Raji (cell line): ENCODE results near the gene TFR2.

Source experiments
- POLR2A ChIP-seq: IDR thresholded peaks from 2 replicates; pipeline ENCODE4 v1.6.1; 2011; ENCODE audit warnings: low read depth, low read length, control low read depth; ENCODE audit not compliant: insufficient read depth

The TFR2 gene

GRCh38 chr7:100611983-100612729 is 29.2 kb downstream of the TFR2 start, which contains the start of gene MOSPD3:
Gene MOSPD3 (plus strand): TSS chr7:100612540. CDS start chr7:100612792, 252 bp downstream.
- peak; percentile 83 for TF ChIP-seq POLR2A

GRCh38 chr7:100609958-100610357 is 31.4 kb downstream of the TFR2 start:
- TF ChIP-seq POLR2A: no peak

GRCh38 chr7:100607111-100607510 is 34.2 kb downstream of the TFR2 start:
- no peak for TF ChIP-seq POLR2A

- TF ChIP-seq POLR2A: no peak
Observed at GRCh38 chr7:100606313-100606712, 35.0 kb downstream of the TFR2 start.

GRCh38 chr7:100604976-100605911 is 36.1 kb downstream of the TFR2 start:
- no peak for TF ChIP-seq POLR2A

GRCh38 chr7:100604028-100604975 is 37.0 kb downstream of the TFR2 start:
- peak; percentile 58 for TF ChIP-seq POLR2A

GRCh38 chr7:100603726-100604027 is 37.7 kb downstream of the TFR2 start:
- TF ChIP-seq POLR2A: no peak

GRCh38 chr7:100602889-100603725 is 38.2 kb downstream of the TFR2 start:
- TF ChIP-seq POLR2A: no peak

GRCh38 chr7:100600730-100601038 is 40.7 kb downstream of the TFR2 start:
- TF ChIP-seq POLR2A: no peak

- no peak for TF ChIP-seq POLR2A
Observed at GRCh38 chr7:100599911-100600729, 41.2 kb downstream of the TFR2 start.

GRCh38 chr7:100598425-100598824 is 42.9 kb downstream of the TFR2 start:
- no peak for TF ChIP-seq POLR2A

GRCh38 chr7:100595188-100595587 is 46.2 kb downstream of the TFR2 start:
- TF ChIP-seq POLR2A: no peak

GRCh38 chr7:100591596-100591995 is 49.8 kb downstream of the TFR2 start:
- no peak for TF ChIP-seq POLR2A
